Measurements from ENCODE around the gene SKIDA1. TPM values are rescaled to one million over a fixed set of nuclear protein-coding genes. Genes with fewer than 3 reads are reported as not detected.

Gene SKIDA1
- total and polyA plus RNA-seq, 4 donors, result 0.15 to 1.4 (median 0.99) TPM

- Histone ChIP-seq H3K27ac (ENCODE audit: low read depth in 1 of 2, low read length in 2 of 2) (no peak overlapping the region), H3K36me3 (ENCODE audit: control insufficient read depth in 1 of 2, insufficient read depth in 2 of 2, low read length in 1 of 2) (no peaks in the 10 kb centered on the region), H3K9me3 (ENCODE audit: control insufficient read depth, low read length) (no peaks in the 10 kb centered on the region), H3K27me3 (ENCODE audit: control insufficient read depth in 1 of 2, insufficient read depth in 2 of 2, low read length in 1 of 2) (no peaks in the 10 kb centered on the region), H3K4me1 (ENCODE audit: control insufficient read depth in 1 of 2, insufficient read depth in 2 of 2, low read length in 2 of 2) (no peaks in the 10 kb centered on the region), H3K4me3 (ENCODE audit: low read length in 2 of 2) (no peak overlapping the region)
- intact Hi-C loops (cut with DNase I), result no loop called here
- no peak for ATAC-seq (ENCODE audit: low FRiP score)
- 98 to 100% methylated on average over 2 of the region's 2 CpGs for WGBS, 2 donors
- DNase-seq, result no peak
Measured at GRCh38 chr10:21501731-21502347, 23.6 kb downstream of the SKIDA1 start.

- H3K4me3 ChIP-seq (ENCODE audit: low read length in 2 of 2), result no peak overlapping the region
- ATAC-seq (ENCODE audit: low FRiP score), result no peak
- WGBS, 2 donors, result 96 to 97% methylated on average over 5 of the region's 5 CpGs
Measured at GRCh38 chr10:21501091-21501490, 24.4 kb downstream of the SKIDA1 start.

GRCh38 chr10:21500578-21500910, 24.9 kb downstream of the SKIDA1 start:
- H3K27ac ChIP-seq (ENCODE audit: low read depth in 1 of 2, low read length in 2 of 2), result no peak overlapping the region
- intact Hi-C loops (cut with DNase I), result no loop called here

More at GRCh38 chr10:21501091-21501490, 24.4 kb downstream of the SKIDA1 start:
- Histone ChIP-seq H3K27ac (ENCODE audit: low read depth in 1 of 2, low read length in 2 of 2) (no peak overlapping the region), H3K4me1 (ENCODE audit: control insufficient read depth in 1 of 2, insufficient read depth in 2 of 2, low read length in 2 of 2) (no peaks in the 10 kb centered on the region), H3K9me3 (ENCODE audit: control insufficient read depth, low read length) (no peaks in the 10 kb centered on the region), H3K27me3 (ENCODE audit: control insufficient read depth in 1 of 2, insufficient read depth in 2 of 2, low read length in 1 of 2) (no peaks in the 10 kb centered on the region), H3K36me3 (ENCODE audit: control insufficient read depth in 1 of 2, insufficient read depth in 2 of 2, low read length in 1 of 2) (no peaks in the 10 kb centered on the region)
- no peak for DNase-seq
- intact Hi-C loops (cut with DNase I), result no loop called here

DNA sequence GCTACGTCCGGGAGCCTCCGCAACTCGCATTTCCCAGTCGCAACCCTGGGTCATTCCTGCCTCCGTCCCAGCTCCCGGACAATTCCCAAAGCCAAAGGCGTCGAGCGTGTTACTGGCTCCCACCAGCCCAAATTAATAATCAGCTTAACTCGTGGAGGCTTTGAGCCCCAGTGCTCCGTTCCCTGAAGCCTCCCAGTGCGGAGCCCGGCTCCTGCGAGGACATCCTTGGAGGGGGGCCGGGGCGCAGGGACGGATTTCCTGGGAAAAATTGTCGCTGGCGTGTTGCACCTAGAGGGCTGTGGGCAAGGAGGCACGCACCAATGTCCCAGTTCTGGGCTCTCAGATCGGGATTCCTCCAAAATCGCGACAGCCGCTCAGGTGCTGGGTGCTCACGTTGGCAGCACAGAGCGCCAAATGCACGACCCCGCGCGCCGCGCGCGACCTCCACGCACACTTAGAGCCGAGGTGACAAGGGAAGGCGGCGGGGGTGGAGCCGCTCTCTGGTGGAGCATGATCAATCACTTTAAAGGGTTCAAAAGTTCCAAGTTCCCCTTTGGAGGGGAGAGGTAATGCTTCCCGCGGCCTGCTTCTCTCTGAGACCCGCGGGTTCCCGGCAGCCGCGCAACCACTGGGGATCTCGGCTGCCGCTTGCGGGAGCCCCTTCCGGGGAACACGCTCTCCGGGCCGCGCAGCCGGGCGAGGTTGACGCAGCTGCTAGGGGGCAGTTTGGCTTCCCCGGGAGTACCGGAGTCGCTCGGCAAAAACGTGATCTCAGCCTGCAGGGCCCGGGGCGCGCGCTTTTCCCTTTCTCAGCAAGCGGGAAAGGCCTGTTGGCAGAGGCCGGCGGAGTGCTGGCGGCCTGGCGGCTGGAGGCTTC, 25.5 kb downstream of the SKIDA1 start:
- Histone ChIP-seq H3K9me3 (ENCODE audit: control insufficient read depth, low read length) (no peaks in the 10 kb centered on the region), H3K27me3 (ENCODE audit: control insufficient read depth in 1 of 2, insufficient read depth in 2 of 2, low read length in 1 of 2) (no peaks in the 10 kb centered on the region), H3K36me3 (ENCODE audit: control insufficient read depth in 1 of 2, insufficient read depth in 2 of 2, low read length in 1 of 2) (no peaks in the 10 kb centered on the region), H3K4me3 (ENCODE audit: low read length in 2 of 2) (no peak overlapping the region), H3K4me1 (ENCODE audit: control insufficient read depth in 1 of 2, insufficient read depth in 2 of 2, low read length in 2 of 2) (no peaks in the 10 kb centered on the region), H3K27ac (ENCODE audit: low read depth in 1 of 2, low read length in 2 of 2) (no peak overlapping the region)
- DNase-seq (peak; percentile 47 to 85), ATAC-seq (ENCODE audit: low FRiP score) (no peak)
- 57 to 60% methylated on average over 65 to 72 of the region's 72 CpGs for WGBS, 2 donors
- intact Hi-C loops (cut with DNase I), result loop anchor here (5.0 to 10.0 kb wide), 10 partner anchors 37 to 935 kb away; partner anchors contain the start of genes DNAJC1 (in 2 of the 2) and BMI1 (in 1 of the 2)

More at GRCh38 chr10:21500578-21500910, 24.9 kb downstream of the SKIDA1 start:
- H3K9me3 ChIP-seq (ENCODE audit: control insufficient read depth, low read length), result no peaks in the 10 kb centered on the region
- no peak overlapping the region for H3K4me3 ChIP-seq (ENCODE audit: low read length in 2 of 2)
- H3K36me3 ChIP-seq (ENCODE audit: control insufficient read depth in 1 of 2, insufficient read depth in 2 of 2, low read length in 1 of 2), result no peaks in the 10 kb centered on the region
- DNase-seq (no peak), ATAC-seq (ENCODE audit: low FRiP score) (no peak)
- no peaks in the 10 kb centered on the region for H3K27me3 ChIP-seq (ENCODE audit: control insufficient read depth in 1 of 2, insufficient read depth in 2 of 2, low read length in 1 of 2)
- H3K4me1 ChIP-seq (ENCODE audit: control insufficient read depth in 1 of 2, insufficient read depth in 2 of 2, low read length in 2 of 2), result no peaks in the 10 kb centered on the region
- 50 to 54% methylated on average over 14 of the region's 14 CpGs for WGBS, 2 donors

- ATAC-seq (ENCODE audit: low FRiP score) (no peak), DNase-seq (no peak)
- no peaks in the 10 kb centered on the region for H3K36me3 ChIP-seq (ENCODE audit: control insufficient read depth in 1 of 2, insufficient read depth in 2 of 2, low read length in 1 of 2)
- no peaks in the 10 kb centered on the region for H3K27me3 ChIP-seq (ENCODE audit: control insufficient read depth in 1 of 2, insufficient read depth in 2 of 2, low read length in 1 of 2)
- WGBS, 2 donors, result 97 to 99% methylated on average over 8 of the region's 8 CpGs
- no peaks in the 10 kb centered on the region for H3K4me1 ChIP-seq (ENCODE audit: control insufficient read depth in 1 of 2, insufficient read depth in 2 of 2, low read length in 2 of 2)
- no peaks in the 10 kb centered on the region for H3K9me3 ChIP-seq (ENCODE audit: control insufficient read depth, low read length)
- no peak overlapping the region for H3K4me3 ChIP-seq (ENCODE audit: low read length in 2 of 2)
- intact Hi-C loops (cut with DNase I), result loop anchor here (5.0 to 10.0 kb wide), 10 partner anchors 38 to 936 kb away; partner anchors contain the start of genes DNAJC1 (in 2 of the 2) and BMI1 (in 1 of the 2)
- no peak overlapping the region for H3K27ac ChIP-seq (ENCODE audit: low read depth in 1 of 2, low read length in 2 of 2)
Measured at GRCh38 chr10:21498986-21499385, 26.5 kb downstream of the SKIDA1 start.

GRCh38 chr10:21498377-21498776, 27.1 kb downstream of the SKIDA1 start:
- Histone ChIP-seq H3K4me1 (ENCODE audit: control insufficient read depth in 1 of 2, insufficient read depth in 2 of 2, low read length in 2 of 2) (no peaks in the 10 kb centered on the region), H3K36me3 (ENCODE audit: control insufficient read depth in 1 of 2, insufficient read depth in 2 of 2, low read length in 1 of 2) (no peaks in the 10 kb centered on the region), H3K4me3 (ENCODE audit: low read length in 2 of 2) (no peak overlapping the region), H3K9me3 (ENCODE audit: control insufficient read depth, low read length) (no peaks in the 10 kb centered on the region), H3K27ac (ENCODE audit: low read depth in 1 of 2, low read length in 2 of 2) (no peak overlapping the region), H3K27me3 (ENCODE audit: control insufficient read depth in 1 of 2, insufficient read depth in 2 of 2, low read length in 1 of 2) (no peaks in the 10 kb centered on the region)
- 81 to 84% methylated on average over 2 of the region's 2 CpGs for whole genome bisulfite sequencing, 2 donors
- DNase-seq, result no peak
- intact Hi-C loops (cut with DNase I), result loop anchor here (5.0 to 10.0 kb wide), 10 partner anchors 39 to 936 kb away; partner anchors contain the start of genes DNAJC1 (in 2 of the 2) and BMI1 (in 1 of the 2)
- no peak for ATAC-seq (ENCODE audit: low FRiP score)

GRCh38 chr10:21497177-21497807, 28.2 kb downstream of the SKIDA1 start:
- intact Hi-C loops (cut with DNase I), result loop anchor here (2.0 to 10.0 kb wide), 11 partner anchors 20 to 938 kb away; partner anchors contain the start of genes DNAJC1 (in 2 of the 2) and BMI1 (in 1 of the 2)
- H3K4me3 ChIP-seq (ENCODE audit: low read length in 2 of 2), result peak overlapping the region; percentile 72 to 90
- no peaks in the 10 kb centered on the region for H3K27me3 ChIP-seq (ENCODE audit: control insufficient read depth in 1 of 2, insufficient read depth in 2 of 2, low read length in 1 of 2)
- H3K4me1 ChIP-seq (ENCODE audit: control insufficient read depth in 1 of 2, insufficient read depth in 2 of 2, low read length in 2 of 2), result no peaks in the 10 kb centered on the region
- peak; percentile 72 for ATAC-seq (ENCODE audit: low FRiP score)
- no peaks in the 10 kb centered on the region for H3K36me3 ChIP-seq (ENCODE audit: control insufficient read depth in 1 of 2, insufficient read depth in 2 of 2, low read length in 1 of 2)
- 1 to 2% methylated on average over 27 to 37 of the region's 37 CpGs for WGBS, 2 donors
- peak; percentile 94 to 97 for DNase-seq
- H3K9me3 ChIP-seq (ENCODE audit: control insufficient read depth, low read length), result no peaks in the 10 kb centered on the region
- H3K27ac ChIP-seq (ENCODE audit: low read depth in 1 of 2, low read length in 2 of 2), result no peak overlapping the region

DNA sequence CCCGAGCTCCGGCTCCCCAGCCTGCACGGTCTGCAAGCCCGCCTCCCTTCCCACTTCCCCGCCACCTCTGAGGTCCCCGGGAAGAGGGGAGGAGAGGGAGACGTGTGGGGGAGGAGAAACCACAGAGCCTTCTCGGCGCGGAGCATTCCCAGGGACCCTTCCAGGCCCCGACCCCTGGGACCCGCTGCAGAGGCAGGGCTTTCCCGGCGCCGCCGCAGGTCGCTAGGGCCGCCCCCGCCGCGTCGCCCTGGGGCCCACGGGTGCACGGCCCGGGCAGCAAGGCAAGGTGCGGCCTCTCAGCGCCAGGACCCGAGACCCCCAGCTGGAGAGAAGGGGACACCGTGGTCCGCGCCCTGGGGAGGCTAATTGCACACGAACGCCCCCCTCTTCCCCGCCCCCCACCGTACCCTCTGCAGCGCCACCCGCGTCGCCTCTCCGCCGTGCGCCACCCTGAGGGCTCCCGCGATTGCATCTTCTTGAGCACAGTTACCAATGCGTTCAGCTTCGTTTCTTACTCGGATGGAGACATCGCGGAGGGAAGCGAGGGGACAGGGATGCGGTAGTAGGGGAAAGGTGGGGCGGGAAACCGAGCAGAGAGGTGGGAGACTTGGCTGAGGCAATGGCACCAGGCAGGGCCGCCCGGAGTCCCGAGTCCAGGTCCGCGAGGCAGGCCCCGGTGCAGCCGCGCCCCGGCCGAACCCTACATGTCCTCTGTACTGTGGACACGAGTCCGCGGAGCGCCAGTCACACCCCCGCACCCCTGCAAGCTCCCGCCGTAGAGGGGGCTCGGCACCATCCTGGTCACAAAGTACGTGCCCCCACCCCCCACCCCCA, 28.9 kb downstream of the SKIDA1 start:
- no peaks in the 10 kb centered on the region for H3K27me3 ChIP-seq (ENCODE audit: control insufficient read depth in 1 of 2, insufficient read depth in 2 of 2, low read length in 1 of 2)
- peak; percentile 71 for ATAC-seq (ENCODE audit: low FRiP score)
- H3K27ac ChIP-seq (ENCODE audit: low read depth in 1 of 2, low read length in 2 of 2), result peak overlapping the region in 1 of 2 donors; percentile 2
- intact Hi-C loops (cut with DNase I), result loop anchor here (2.0 to 10.0 kb wide), 11 partner anchors 20 to 938 kb away; partner anchors contain the start of genes DNAJC1 (in 2 of the 2) and BMI1 (in 1 of the 2)
- H3K36me3 ChIP-seq (ENCODE audit: control insufficient read depth in 1 of 2, insufficient read depth in 2 of 2, low read length in 1 of 2), result no peaks in the 10 kb centered on the region
- peak; percentile 62 to 85 for DNase-seq
- H3K4me1 ChIP-seq (ENCODE audit: control insufficient read depth in 1 of 2, insufficient read depth in 2 of 2, low read length in 2 of 2), result no peaks in the 10 kb centered on the region
- whole genome bisulfite sequencing, 2 donors, result 1% methylated on average over 46 to 72 of the region's 72 CpGs
- H3K9me3 ChIP-seq (ENCODE audit: control insufficient read depth, low read length), result no peaks in the 10 kb centered on the region
- peak overlapping the region; percentile 72 to 90 for H3K4me3 ChIP-seq (ENCODE audit: low read length in 2 of 2)

Data from aorta (tissue), 5 donors.